PFSK-1 (cell line): Measurements from ENCODE around the gene LPIN2.

Source experiments
- POLR2AphosphoS5 ChIP-seq: IDR thresholded peaks from 2 replicates; pipeline ENCODE4 v1.6.1; 2012; ENCODE audit warnings: low read depth, mild to moderate bottlenecking, control low read depth, low read length, moderate library complexity
- REST ChIP-seq, 2 experiments: IDR thresholded peaks; 2 replicates each; pipeline versions ENCODE4 v1.6.1 to v1.8.0; 2011 to 2012; ENCODE audit warnings: low read depth in 2 of 2, low read length in 2 of 2, control low read depth in 1 of 2, inconsistent platforms in 1 of 2, mild to moderate bottlenecking in 1 of 2, moderate library complexity in 1 of 2; ENCODE audit not compliant: insufficient read depth in 1 of 2
- SIN3A ChIP-seq: IDR thresholded peaks from 2 replicates; pipeline ENCODE4 v1.6.1; 2012; ENCODE audit warnings: mild to moderate bottlenecking, low read length, moderate library complexity, borderline replicate concordance; ENCODE audit not compliant: insufficient read depth
- TAF1 ChIP-seq: IDR thresholded peaks from 2 replicates; pipeline ENCODE4 v1.6.1; 2012; ENCODE audit warnings: low read length, control low read depth, borderline replicate concordance; ENCODE audit not compliant: insufficient read depth

- no peak for TF ChIP-seq SIN3A
- no peak for TF ChIP-seq TAF1
- TF ChIP-seq POLR2AphosphoS5, result no peak
- no peak for TF ChIP-seq REST (IDR thresholded peaks at IDR 0.05; ENCODE audit: insufficient read depth in 1 of 2, low read depth in 2 of 2, low read length in 2 of 2)
These were observed 33.4 kb upstream of the LPIN2 start for GRCh38 chr18:3046216-3046808.
